HepG2 (cell line): ENCODE results near the gene TNXB. TPM values are rescaled to one million over a fixed set of nuclear protein-coding genes. Genes with fewer than 3 reads are reported as not detected.
A peak's percentile ranks its signal among the peaks of the same experiment; 100 is the strongest.

ENCODE experiments used
- BRCA1 ChIP-seq: sonication (generic); formaldehyde crosslinking; IDR thresholded peaks from 2 replicates; pipeline ENCODE4 v1.4.0; 2020; ENCODE audit warnings: missing genetic modification reagents
- BRD4 ChIP-seq: sonication (generic); formaldehyde crosslinking; IDR thresholded peaks from 2 replicates; pipeline ENCODE4 v1.4.0; 2020; ENCODE audit warnings: missing genetic modification reagents
- E2F5 ChIP-seq: sonication (generic); formaldehyde crosslinking; conservative IDR thresholded peaks from 2 replicates; pipeline ENCODE4 v1.4.0; 2020; ENCODE audit warnings: missing genetic modification reagents
- GABPB1 ChIP-seq: IDR thresholded peaks from 2 replicates; pipeline ENCODE4 v1.6.1; 2016; ENCODE audit warnings: mild to moderate bottlenecking, missing genetic modification reagents, moderate library complexity, missing compliant biosample characterization
- GFI1 ChIP-seq: sonication (generic); formaldehyde crosslinking; IDR thresholded peaks from 2 replicates; pipeline ENCODE4 v1.5.0; 2020; ENCODE audit warnings: missing genetic modification reagents, mild to moderate bottlenecking, borderline replicate concordance
- HNRNPL ChIP-seq: fragments of 200-400 bp; formaldehyde crosslinking; IDR thresholded peaks from 2 replicates; pipeline ENCODE4 v1.6.1; 2017; ENCODE audit warnings: mild to moderate bottlenecking, low read depth, low read length
- IKZF1 ChIP-seq: fragments of 450-650 bp; IDR thresholded peaks from 2 replicates; pipeline ENCODE4 v1.7.1; 2016
- MAFG ChIP-seq: sonication (generic); formaldehyde crosslinking; IDR thresholded peaks from 2 replicates; pipeline ENCODE4 v1.5.1; 2020; ENCODE audit warnings: mild to moderate bottlenecking, missing genetic modification reagents
- MIXL1 ChIP-seq: IDR thresholded peaks from 2 replicates; pipeline ENCODE4 v1.6.1; 2016
- NCOR1 ChIP-seq: fragments of 200-600 bp; sonication (generic); IDR thresholded peaks from 2 replicates; pipeline ENCODE4 v1.7.0; 2017; ENCODE audit warnings: antibody characterized with exemption, low read length, borderline replicate concordance
- NPAS2 ChIP-seq: sonication (generic); formaldehyde crosslinking; IDR thresholded peaks from 2 replicates; pipeline ENCODE4 v1.8.0; 2022; ENCODE audit warnings: mild to moderate bottlenecking, missing genetic modification reagents, borderline replicate concordance
- RFX1 ChIP-seq: fragments of 450-650 bp; IDR thresholded peaks from 2 replicates; pipeline ENCODE4 v1.6.1; 2017
- SMARCC2 ChIP-seq: fragments of 450-650 bp; IDR thresholded peaks from 2 replicates; pipeline ENCODE4 v1.6.1; 2017; ENCODE audit warnings: antibody characterized with exemption, mild to moderate bottlenecking
- SOX13 ChIP-seq, 3 experiments: fragments of 450-650 bp in 1 of 3; sonication (generic) in 1 of 3; formaldehyde crosslinking in 1 of 3; IDR thresholded peaks in 2 of 3; conservative IDR thresholded peaks in 1 of 3; 2 replicates each; pipeline versions ENCODE4 v1.5.0 to v1.6.1; 2016 to 2020; ENCODE audit warnings: antibody characterized with exemption in 1 of 3, mild to moderate bottlenecking in 1 of 3, missing compliant biosample characterization in 1 of 3, missing genetic modification reagents in 1 of 3, moderate library complexity in 1 of 3
- TFAP4 ChIP-seq: sonication (generic); IDR thresholded peaks from 2 replicates; pipeline ENCODE4 v1.6.1; 2016; ENCODE audit warnings: low read depth, borderline replicate concordance
- ZBTB1 ChIP-seq: sonication (generic); formaldehyde crosslinking; IDR thresholded peaks from 2 replicates; pipeline ENCODE4 v1.4.0; 2020; ENCODE audit warnings: missing genetic modification reagents, borderline replicate concordance
- ZBTB2 ChIP-seq: sonication (generic); formaldehyde crosslinking; IDR thresholded peaks from 2 replicates; pipeline ENCODE4 v1.8.0; 2022; ENCODE audit warnings: low read depth, missing genetic modification reagents
- ZEB1 ChIP-seq: IDR thresholded peaks from 2 replicates; pipeline ENCODE4 v1.6.1; 2012; ENCODE audit warnings: mild to moderate bottlenecking, low read depth, inconsistent platforms; ENCODE audit not compliant: insufficient replicate concordance
- ZNF12 ChIP-seq: sonication (generic); formaldehyde crosslinking; IDR thresholded peaks from 2 replicates; pipeline ENCODE4 v1.5.0; 2020; ENCODE audit warnings: missing genetic modification reagents
- ZNF205 ChIP-seq: IDR thresholded peaks from 2 replicates; pipeline ENCODE4 v1.6.1; 2018; ENCODE audit warnings: missing biosample characterization, missing genetic modification reagents
- ZNF224 ChIP-seq: sonication (generic); formaldehyde crosslinking; IDR thresholded peaks from 2 replicates; pipeline ENCODE4 v1.5.0; 2020; ENCODE audit warnings: mild to moderate bottlenecking, missing genetic modification reagents
- ZNF253 ChIP-seq: sonication (generic); formaldehyde crosslinking; IDR thresholded peaks from 2 replicates; pipeline ENCODE4 v1.8.0; 2022; ENCODE audit warnings: mild to moderate bottlenecking, missing genetic modification reagents, borderline replicate concordance
- ZNF350 ChIP-seq: sonication (generic); formaldehyde crosslinking; IDR thresholded peaks from 2 replicates; pipeline ENCODE4 v1.4.0; 2020; ENCODE audit warnings: mild to moderate bottlenecking, low read depth, missing genetic modification reagents, borderline replicate concordance
- ZNF44 ChIP-seq: sonication (generic); formaldehyde crosslinking; IDR thresholded peaks from 2 replicates; pipeline ENCODE4 v1.5.1; 2020; ENCODE audit warnings: mild to moderate bottlenecking, missing genetic modification reagents
- ZNF510 ChIP-seq: sonication (generic); formaldehyde crosslinking; IDR thresholded peaks from 2 replicates; pipeline ENCODE4 v1.4.0; 2020; ENCODE audit warnings: low read depth, mild to moderate bottlenecking, missing genetic modification reagents
- ZNF530 ChIP-seq: sonication (generic); formaldehyde crosslinking; IDR thresholded peaks from 2 replicates; pipeline ENCODE4 v1.5.0; 2020; ENCODE audit warnings: low read depth, mild to moderate bottlenecking, missing genetic modification reagents
- ZNF557 ChIP-seq: sonication (generic); formaldehyde crosslinking; IDR thresholded peaks from 2 replicates; pipeline ENCODE4 v1.4.0; 2020; ENCODE audit warnings: missing genetic modification reagents
- ZNF740 ChIP-seq: sonication (generic); formaldehyde crosslinking; IDR thresholded peaks from 2 replicates; pipeline ENCODE4 v1.4.0; 2020; ENCODE audit warnings: missing genetic modification reagents
- polyA plus RNA-seq, 8 experiments: library from polyadenylated mRNA; depleted of rRNA in 3 of 8; stranded (reverse) in 7 of 8; unstranded in 1 of 8; fragments of >200 nt; fragmentation: Illumina TruSeq in 4 of 8; extraction: Trizol in 4 of 8; gene quantifications; 2 replicates each; pipeline versions ENCODE4 v1.2.1 to v1.2.3, GENCODE V29; 2011 to 2016; ENCODE audit warnings: low read depth in 4 of 8, missing spikeins in 1 of 8, mixed read lengths in 1 of 8; ENCODE audit not compliant: insufficient read depth in 1 of 8
- total RNA-seq, 5 experiments: library from RNA; depleted of rRNA; stranded (reverse); fragments of >200 nt; fragmentation: Illumina TruSeq; extraction: Trizol; gene quantifications; 2 replicates each; pipeline ENCODE4 v1.2.3, GENCODE V29; 2016; ENCODE audit warnings: low read depth in 1 of 5

Gene TNXB
- total and polyA plus RNA-seq, 2 of the 13 experiments (the other 11 are each of a cell fraction or from before 2014, with no cell fraction given): 1.6 to 2.7 TPM

GRCh38 chr6:32153564-32154513, 44.7 kb upstream of the TNXB start, which contains the start of gene PPT2 (continued):
- peak; percentile 91 for TF ChIP-seq HNRNPL
- TF ChIP-seq E2F5: no peak
- no peak for TF ChIP-seq ZNF530
- peak; percentile 64 for TF ChIP-seq ZEB1
- TF ChIP-seq ZBTB1 (CRISPR knock-in tag): no peak
- TF ChIP-seq ZNF350: peak; percentile 96
- TF ChIP-seq BRCA1: no peak
- TF ChIP-seq GABPB1: peak; percentile 94
- no peak for TF ChIP-seq IKZF1
- peak; percentile 55; the same call in 1 of the 2 replicates for TF ChIP-seq ZNF12 (CRISPR knock-in tag)
- TF ChIP-seq RFX1: peak; percentile 70
- TF ChIP-seq SOX13 (IDR thresholded peaks at IDR 0.05): no peak
- TF ChIP-seq SOX13 (CRISPR knock-in tag; conservative IDR thresholded peaks at IDR 0.05 in 1 of 2, IDR thresholded peaks at IDR 0.05 in 1 of 2): peak in 1 of 2 experiments; percentile 14; a peak in 1 of 4 replicates
- TF ChIP-seq TFAP4: peak; percentile 68; the same call in 1 of the 2 replicates
- TF ChIP-seq ZNF557 (CRISPR knock-in tag): peak; percentile 83; the same call in 1 of the 2 replicates
- TF ChIP-seq ZBTB2: 0 out of 2 replicates have a peak, but pooled peaks have one; percentile 14
- peak; percentile 75 for TF ChIP-seq ZNF740 (CRISPR knock-in tag)
- no peak for TF ChIP-seq MAFG
- TF ChIP-seq ZNF224: peak; percentile 27
- peak; percentile 45; the same call in 1 of the 2 replicates for TF ChIP-seq MIXL1 (CRISPR knock-in tag)
- no peak for TF ChIP-seq ZNF44 (CRISPR knock-in tag)
- TF ChIP-seq NCOR1: peak; percentile 47; the same call in 1 of the 2 replicates
- no peak for TF ChIP-seq ZNF253
- TF ChIP-seq GFI1 (CRISPR knock-in tag): no peak
- TF ChIP-seq ZNF510: peak; percentile 60; the same call in 1 of the 2 replicates
- no peak for TF ChIP-seq ZNF205
- peak; percentile 24 for TF ChIP-seq BRD4 (CRISPR knock-in tag)
- TF ChIP-seq NPAS2: no peak
- TF ChIP-seq SMARCC2: no peak
